Stimulated activated CD4-positive, alpha-beta T cell treated with anti-CD3 and anti-CD28 coated beads, Interleukin-15, amount 100 ng/mL, for 48 hours (primary cell): Measurements from ENCODE around the gene RIOK1.
"Not testable (repeated sequence)": the region's sequence is repeated elsewhere in the genome, so short reads cannot be mapped to it uniquely, and the experiment has no call there.

ENCODE experiments used
- DNase-seq, 2 donors: peaks; one replicate each; pipeline ENCODE4 v3.0.0-alpha.2; 2020; ENCODE audit warnings: low read depth in 2 of 2

Gene RIOK1

GRCh38 chr6:7389451-7390225 lies at the start of gene RIOK1, which contains the start of gene CAGE1:
Gene RIOK1 (plus strand): TSS chr6:7389808. CDS start chr6:7390003, 195 bp downstream.
Gene CAGE1 (minus strand): TSS chr6:7389742. CDS start chr6:7387173, 2,569 bp downstream.
- DNase-seq, result peak; percentile 93

- no peak for DNase-seq
Measured at GRCh38 chr6:7341271-7341670, 48.3 kb upstream of the RIOK1 start.

GRCh38 chr6:7341989-7342742 lies 47.4 kb upstream of the RIOK1 start:
- DNase-seq, result no peak

GRCh38 chr6:7343546-7344475 lies 45.8 kb upstream of the RIOK1 start:
- DNase-seq, result no peak

GRCh38 chr6:7344773-7345450 lies 44.7 kb upstream of the RIOK1 start:
- not testable (repeated sequence) for DNase-seq

GRCh38 chr6:7347551-7347997 lies 42.0 kb upstream of the RIOK1 start:
- not testable (repeated sequence) for DNase-seq

- DNase-seq, result not testable (repeated sequence)
Measured at GRCh38 chr6:7350591-7350990, 39.0 kb upstream of the RIOK1 start.

GRCh38 chr6:7351916-7352315 lies 37.7 kb upstream of the RIOK1 start:
- DNase-seq, result not testable (repeated sequence)

- no peak for DNase-seq
Measured at GRCh38 chr6:7367408-7367807, 22.2 kb upstream of the RIOK1 start.

- no peak for DNase-seq
Measured at GRCh38 chr6:7373739-7374138, 15.9 kb upstream of the RIOK1 start.

GRCh38 chr6:7377961-7378360 lies 11.6 kb upstream of the RIOK1 start:
- DNase-seq, result no peak

- no peak for DNase-seq
Measured at GRCh38 chr6:7378740-7379139, 10.9 kb upstream of the RIOK1 start.

GRCh38 chr6:7381092-7381491 lies 8.5 kb upstream of the RIOK1 start:
- DNase-seq, result no peak

- no peak for DNase-seq
Measured at GRCh38 chr6:7389162-7389450, 502 bp upstream of the RIOK1 start.

- DNase-seq, result peak; percentile 0 to 4
Measured at GRCh38 chr6:7390226-7390878, 744 bp downstream of the RIOK1 start.

- no peak for DNase-seq
Measured at GRCh38 chr6:7391151-7391550, 1.5 kb downstream of the RIOK1 start.

- DNase-seq, result no peak
Measured at GRCh38 chr6:7392402-7392801, 2.8 kb downstream of the RIOK1 start.

- no peak for DNase-seq
Measured at GRCh38 chr6:7401075-7401474, 11.5 kb downstream of the RIOK1 start.

- DNase-seq, result no peak
Measured at GRCh38 chr6:7402716-7403115, 13.1 kb downstream of the RIOK1 start.

GRCh38 chr6:7404546-7404945 lies 14.9 kb downstream of the RIOK1 start:
- no peak for DNase-seq

GRCh38 chr6:7406743-7407142 lies 17.1 kb downstream of the RIOK1 start:
- no peak for DNase-seq
